ENCODE measurements around the gene RAD51C.

DNA sequence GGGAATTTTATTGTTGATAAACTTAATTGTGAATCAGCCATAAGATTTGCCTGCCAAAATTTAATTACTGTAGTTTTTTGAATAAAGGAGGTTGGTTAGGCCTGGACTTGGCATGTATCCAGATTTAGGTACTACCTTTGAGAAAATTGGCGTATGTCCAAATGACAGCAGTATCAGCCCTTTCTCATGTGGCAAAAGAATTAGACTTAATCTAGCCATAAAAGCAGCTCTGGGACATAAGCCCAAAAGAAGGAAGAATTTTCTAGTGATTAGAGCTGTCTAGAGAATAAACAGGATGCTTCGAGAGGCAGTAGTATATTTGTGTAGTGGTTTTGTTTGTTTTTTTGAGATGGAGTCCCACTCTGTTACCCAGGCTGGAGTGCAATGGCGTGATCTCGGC lies 91.0 kb downstream of the RAD51C start:
- TF ChIP-seq, protein P1, sequence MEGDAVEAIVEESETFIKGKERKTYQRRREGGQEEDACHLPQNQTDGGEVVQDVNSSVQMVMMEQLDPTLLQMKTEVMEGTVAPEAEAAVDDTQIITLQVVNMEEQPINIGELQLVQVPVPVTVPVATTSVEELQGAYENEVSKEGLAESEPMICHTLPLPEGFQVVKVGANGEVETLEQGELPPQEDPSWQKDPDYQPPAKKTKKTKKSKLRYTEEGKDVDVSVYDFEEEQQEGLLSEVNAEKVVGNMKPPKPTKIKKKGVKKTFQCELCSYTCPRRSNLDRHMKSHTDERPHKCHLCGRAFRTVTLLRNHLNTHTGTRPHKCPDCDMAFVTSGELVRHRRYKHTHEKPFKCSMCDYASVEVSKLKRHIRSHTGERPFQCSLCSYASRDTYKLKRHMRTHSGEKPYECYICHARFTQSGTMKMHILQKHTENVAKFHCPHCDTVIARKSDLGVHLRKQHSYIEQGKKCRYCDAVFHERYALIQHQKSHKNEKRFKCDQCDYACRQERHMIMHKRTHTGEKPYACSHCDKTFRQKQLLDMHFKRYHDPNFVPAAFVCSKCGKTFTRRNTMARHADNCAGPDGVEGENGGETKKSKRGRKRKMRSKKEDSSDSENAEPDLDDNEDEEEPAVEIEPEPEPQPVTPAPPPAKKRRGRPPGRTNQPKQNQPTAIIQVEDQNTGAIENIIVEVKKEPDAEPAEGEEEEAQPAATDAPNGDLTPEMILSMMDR (IDR thresholded peaks at IDR 0.05) = no peak
- no peak for TF ChIP-seq POLR2A (IDR thresholded peaks at IDR 0.05)

Measured in lower leg skin (tissue), 3 donors.